NCI-H774 (cell line): ENCODE data around the gene SLC9A1.

Source experiments
- DNase-seq: peaks from one replicate; lab custom pipeline; 2025; lab: John Stamatoyannopoulos, UW

Gene SLC9A1

GRCh38 chr1:27070390-27071048, 84.4 kb downstream of the SLC9A1 start:
- DNase-seq, result no peak

GRCh38 chr1:27068922-27069321, 86.0 kb downstream of the SLC9A1 start:
- DNase-seq, result no peak

DNA sequence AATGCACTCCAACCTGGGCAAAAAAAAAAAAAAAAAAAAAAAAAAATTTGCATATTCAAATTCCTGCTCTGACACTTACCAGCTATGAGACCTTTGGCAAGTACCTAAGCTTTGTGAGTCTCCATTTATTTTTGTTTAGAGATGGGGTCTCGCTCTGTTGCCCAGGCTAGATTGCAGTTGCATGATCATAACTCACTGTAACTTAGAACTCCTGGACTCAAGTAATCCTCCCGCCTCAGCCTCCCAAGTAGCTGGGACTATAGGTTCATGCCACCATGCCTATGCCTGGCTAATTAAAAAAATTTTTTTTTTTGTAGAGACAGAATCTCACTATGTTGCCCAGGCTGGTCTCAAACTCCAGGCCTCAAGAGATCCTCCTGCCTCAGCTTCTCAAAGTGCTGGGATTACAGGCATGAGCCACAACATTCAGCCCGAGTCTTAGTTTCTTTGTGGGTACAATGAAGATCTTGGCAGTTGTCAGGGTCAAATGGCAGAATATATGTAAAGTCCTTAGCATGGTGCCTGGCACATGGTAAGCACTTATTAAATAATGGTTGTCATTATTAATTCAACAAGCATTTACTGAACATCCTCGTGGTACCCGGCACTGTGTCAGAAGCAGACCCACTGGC, 88.8 kb downstream of the SLC9A1 start:
- no peak for DNase-seq

GRCh38 chr1:27060891-27061290, 94.0 kb downstream of the SLC9A1 start:
- no peak for DNase-seq

DNA sequence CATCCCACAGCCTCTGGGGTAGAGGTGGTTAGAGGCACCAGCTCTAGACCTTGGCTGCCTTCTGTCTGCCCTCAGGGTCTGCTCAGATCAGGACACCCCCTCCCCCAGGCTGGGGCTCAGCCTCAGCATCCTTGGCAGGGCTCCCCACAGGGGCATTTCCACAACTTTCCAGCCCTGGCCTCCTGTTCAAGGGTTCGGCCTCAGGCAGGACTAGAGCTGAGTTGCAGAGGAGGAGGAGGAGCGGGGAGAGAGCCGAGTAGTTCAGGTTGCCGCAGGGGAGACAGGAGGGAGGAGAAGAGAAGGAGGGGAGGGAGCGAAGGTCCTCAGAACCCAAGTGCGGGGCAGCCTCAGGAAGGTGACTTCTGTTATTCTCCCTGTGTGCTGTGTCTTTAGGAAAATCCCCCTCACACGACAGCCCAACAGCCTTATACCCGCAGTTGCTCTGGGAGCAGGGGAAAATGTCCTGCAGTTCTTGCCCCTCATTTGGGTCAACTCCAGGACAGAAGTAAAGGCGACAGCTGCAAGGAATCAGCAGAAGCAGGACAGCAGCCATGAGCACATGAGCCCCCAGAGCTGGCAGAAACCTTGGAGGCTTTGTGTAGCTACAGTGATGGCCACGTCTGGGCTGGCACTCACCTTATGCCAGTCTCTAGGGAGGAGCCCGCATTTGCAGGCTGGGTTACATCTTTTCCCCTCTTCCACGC, 95.8 kb downstream of the SLC9A1 start:
- DNase-seq, result no peak

GRCh38 chr1:27057801-27058625, 96.9 kb downstream of the SLC9A1 start:
- no peak for DNase-seq

DNA sequence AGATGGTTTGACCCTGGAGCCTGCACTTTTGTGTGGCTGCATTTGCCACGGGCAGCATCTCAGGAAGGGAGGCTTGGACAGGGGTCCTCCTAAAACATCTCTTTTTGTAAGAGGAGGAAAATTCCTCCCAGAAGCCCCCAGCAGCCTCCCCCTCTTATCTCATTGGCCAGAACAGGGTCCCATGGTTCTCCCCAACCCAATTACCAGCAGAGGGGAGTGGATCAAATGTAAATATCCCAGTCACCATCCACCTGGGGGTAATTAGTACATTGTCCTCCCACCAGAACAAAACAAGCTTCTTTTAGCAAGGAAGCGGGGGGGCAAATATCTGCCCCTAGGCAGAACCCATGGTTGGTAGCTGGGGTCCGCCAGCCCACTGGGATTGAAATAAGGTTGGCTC, 97.5 kb downstream of the SLC9A1 start:
- DNase-seq, result no peak

GRCh38 chr1:27053977-27054753, 100.8 kb downstream of the SLC9A1 start:
- DNase-seq, result no peak

GRCh38 chr1:27052527-27052926, 102.4 kb downstream of the SLC9A1 start:
- no peak for DNase-seq

DNA sequence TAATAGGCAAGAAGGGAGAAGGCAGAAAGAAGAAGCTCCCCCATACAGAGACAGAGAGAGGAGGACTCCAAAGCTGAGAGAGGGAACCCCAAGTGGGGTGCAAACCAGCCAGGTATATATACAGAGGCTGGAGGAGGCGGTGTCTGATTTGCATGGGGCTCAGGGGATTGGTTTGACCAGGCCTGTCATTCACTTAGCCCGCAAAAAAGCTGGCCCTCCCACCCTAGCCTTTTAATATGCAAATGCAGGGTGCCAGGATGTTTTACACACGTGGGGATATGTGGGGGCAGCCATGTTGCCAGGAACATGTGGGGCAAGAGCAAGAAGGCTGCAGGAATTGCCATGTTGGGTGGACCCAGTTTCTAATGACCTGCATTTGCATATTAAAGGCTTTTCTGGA, 105.3 kb downstream of the SLC9A1 start:
- DNase-seq, result no peak

DNA sequence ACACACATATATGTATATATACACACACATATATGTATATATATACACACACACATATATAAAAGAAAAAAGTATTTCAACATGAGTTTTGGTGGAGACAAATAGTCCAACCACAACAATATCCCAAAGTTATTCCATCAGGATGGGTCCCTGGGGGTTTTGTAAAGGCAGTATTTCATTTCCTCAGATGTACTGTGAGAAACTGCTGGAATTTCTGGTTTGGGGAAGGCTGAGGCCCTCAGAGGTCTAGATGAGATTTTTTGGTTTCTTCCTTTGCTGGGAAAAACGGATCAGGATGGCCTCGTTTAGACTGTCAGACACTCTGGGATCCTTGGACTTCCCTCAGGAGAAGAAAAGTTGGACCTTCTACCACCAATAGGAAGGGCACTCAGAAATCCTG, 105.8 kb downstream of the SLC9A1 start:
- no peak for DNase-seq
